HFF-Myc (cell line): ENCODE results near the gene ARV1.
A peak's percentile ranks its signal among the peaks of the same experiment; 100 is the strongest.

Experiments used
- DNase-seq: peaks from one replicate; pipeline ENCODE4 v3.0.0-alpha.2; 2011; ENCODE audit warnings: low read depth; ENCODE audit errors: extremely low read depth
- H3K4me3 ChIP-seq: replicated peaks from 2 replicates; pipeline ENCODE4 v1.5.1; 2011; ENCODE audit warnings: low read depth, mild to moderate bottlenecking, control low read depth, low read length
- CTCF ChIP-seq: IDR thresholded peaks from 2 replicates; pipeline ENCODE4 v1.5.1; 2012; ENCODE audit warnings: mild to moderate bottlenecking, low read depth, low read length, control low read depth; ENCODE audit errors: missing control alignments

Gene ARV1

DNA sequence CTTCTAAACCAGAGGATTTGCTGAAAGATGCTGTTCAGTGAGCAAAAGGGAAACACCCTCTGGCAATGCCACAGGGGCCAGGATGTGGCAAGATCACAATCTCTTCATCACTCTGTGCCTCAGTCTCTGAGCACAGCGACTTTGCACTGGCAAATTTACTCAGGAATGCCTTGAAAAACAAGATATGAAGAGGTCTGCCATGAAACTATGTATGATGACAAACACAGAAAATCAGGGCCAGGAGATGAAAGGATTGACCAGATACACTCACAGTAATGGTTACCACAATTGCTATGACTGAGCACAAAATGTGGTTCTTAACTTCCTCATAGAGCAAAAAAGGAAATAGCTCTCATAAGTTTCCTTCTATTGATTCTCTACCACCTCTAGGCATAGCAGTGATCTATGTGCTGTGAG lies 6.0 kb upstream of the ARV1 start:
- DNase-seq = no peak
- no peak for TF ChIP-seq CTCF
- H3K4me3 ChIP-seq = no peak overlapping the region

DNA sequence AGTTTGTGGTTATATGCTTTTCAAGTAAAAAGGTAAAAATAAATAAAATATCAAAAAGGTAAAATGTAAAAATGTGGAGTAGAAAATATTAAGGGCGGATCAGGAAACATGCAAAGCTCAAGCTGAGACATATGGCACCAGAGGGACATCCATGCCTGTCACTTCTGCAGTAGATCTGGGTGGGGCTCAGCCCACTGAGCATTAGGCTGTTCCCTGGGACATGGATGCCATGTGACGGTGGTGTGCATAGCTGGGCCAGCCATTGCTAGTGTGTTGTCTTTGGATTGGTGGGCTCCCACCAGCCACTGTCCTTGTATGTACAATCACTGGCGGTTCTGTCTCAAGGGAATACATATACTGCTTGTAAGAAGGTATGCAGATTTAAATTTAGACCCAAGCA lies 3.3 kb upstream of the ARV1 start:
- H3K4me3 ChIP-seq = no peak overlapping the region
- no peak for DNase-seq
- no peak for TF ChIP-seq CTCF

GRCh38 chr1:230976360-230976759 lies 2.5 kb upstream of the ARV1 start:
- no peak overlapping the region for H3K4me3 ChIP-seq
- DNase-seq = no peak
- TF ChIP-seq CTCF = no peak

DNA sequence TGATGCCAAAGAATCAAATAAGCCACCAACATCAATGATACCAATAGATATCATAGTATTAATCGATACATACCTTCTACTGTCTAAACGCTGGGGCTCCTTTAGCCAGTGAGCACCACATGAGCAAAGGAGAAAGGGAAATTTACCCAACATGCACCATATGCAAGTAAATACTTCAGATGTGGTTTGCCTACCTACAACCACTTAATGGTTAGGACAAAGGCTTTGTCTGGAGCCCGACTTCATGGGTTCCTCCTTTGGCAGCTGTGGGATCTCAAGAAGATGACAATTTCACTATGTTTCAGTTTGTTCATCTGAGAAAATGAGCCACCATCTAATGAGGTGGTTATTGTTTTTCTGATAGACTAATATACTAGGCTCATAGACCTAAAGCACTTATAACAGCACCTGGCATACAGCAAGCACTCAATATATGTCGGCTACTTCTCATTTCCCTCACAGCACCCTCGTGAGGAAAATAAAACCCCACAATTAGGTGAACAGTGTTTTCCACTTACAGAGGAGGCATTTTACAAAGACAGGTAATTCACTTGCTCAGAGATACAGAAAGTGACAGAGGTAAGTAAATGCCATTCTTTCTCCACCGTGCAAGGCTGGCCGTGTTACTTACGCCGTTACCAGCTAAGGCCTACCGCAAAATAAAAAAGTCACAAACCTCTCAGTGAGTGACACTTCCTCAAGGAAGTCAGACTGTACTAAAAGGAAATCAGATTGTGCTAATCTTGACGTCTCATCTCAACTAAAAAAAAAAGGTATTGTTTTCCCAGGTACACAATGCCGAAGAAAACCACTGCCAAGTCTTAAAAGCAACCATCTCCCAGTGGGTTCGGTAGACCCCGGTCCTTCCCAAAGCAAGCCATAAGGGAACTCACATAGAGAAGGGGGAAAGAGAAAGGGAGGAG lies 1.8 kb upstream of the ARV1 start:
- TF ChIP-seq CTCF = no peak
- DNase-seq = no peak
- H3K4me3 ChIP-seq = peak overlapping the region; percentile 91

DNA sequence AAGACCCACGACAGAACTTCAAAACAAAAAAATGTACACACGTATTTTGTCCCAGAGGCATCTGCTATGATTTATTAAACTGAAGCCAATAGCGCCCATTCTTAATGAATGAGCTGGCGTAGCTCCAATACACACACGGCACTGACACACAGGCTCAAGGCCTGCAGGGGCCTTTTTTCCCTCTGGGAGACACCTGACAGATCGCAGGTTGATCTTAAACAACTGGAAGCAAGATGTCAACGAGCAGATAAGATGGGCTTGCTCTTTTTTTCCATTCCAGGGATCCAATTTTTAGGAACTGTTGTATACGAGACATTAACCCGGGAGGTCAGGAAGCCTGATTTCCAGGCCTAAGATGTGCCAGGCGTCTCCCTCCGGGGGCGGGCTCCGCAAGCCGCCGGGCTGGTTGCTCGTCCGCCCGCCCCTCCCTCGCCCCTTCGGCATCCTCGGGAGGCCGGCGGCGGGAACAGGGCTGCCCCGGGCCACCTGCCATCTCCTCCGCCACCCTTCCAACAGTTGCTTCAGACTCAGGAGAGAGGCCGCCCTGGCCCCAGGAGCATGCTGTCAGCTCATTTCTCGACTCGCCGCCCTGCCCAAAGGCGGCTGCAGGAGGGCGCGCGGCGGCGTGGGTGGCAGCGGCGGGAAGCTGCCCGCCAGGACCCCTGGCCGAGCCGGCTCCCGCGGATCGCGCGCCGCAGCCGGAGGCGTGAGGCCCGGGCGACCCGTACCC lies 968 bp upstream of the ARV1 start:
- no peak for TF ChIP-seq CTCF
- peak overlapping the region; percentile 91 for H3K4me3 ChIP-seq
- DNase-seq = no peak

DNA sequence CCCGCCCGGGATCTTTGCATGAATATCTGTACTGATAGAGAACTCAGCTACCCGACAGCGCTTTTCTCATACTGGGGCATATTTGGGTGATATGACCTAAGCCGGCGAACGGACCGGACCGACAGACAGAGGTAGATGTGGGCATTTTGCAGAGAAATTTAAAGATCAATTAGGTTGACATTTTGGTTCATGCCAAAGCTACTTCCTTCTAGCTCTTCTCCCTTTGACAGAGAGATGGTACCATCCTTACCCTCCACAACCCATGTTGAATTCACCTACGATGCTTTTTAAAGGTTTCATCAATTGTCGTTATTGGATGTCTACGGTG lies 459 bp downstream of the ARV1 start:
- DNase-seq = no peak
- TF ChIP-seq CTCF = no peak
- H3K4me3 ChIP-seq = peak overlapping the region; percentile 91
